22Rv1 (cell line): ENCODE data around the gene TSSK6.

Source experiments
- H3K27ac ChIP-seq: fragments of 450-650 bp; 2 replicates; pipeline ENCODE4 v1.5.1; 2017
- CTCF ChIP-seq: fragments of 450-650 bp; IDR thresholded peaks from 2 replicates; pipeline ENCODE4 v1.5.1; 2017; ENCODE audit warnings: mild to moderate bottlenecking
- ZFX ChIP-seq: fragments of 450-650 bp; IDR thresholded peaks from 2 replicates; pipeline ENCODE4 v1.6.1; 2017; ENCODE audit warnings: antibody characterized with exemption, borderline replicate concordance

TSSK6 gene

DNA sequence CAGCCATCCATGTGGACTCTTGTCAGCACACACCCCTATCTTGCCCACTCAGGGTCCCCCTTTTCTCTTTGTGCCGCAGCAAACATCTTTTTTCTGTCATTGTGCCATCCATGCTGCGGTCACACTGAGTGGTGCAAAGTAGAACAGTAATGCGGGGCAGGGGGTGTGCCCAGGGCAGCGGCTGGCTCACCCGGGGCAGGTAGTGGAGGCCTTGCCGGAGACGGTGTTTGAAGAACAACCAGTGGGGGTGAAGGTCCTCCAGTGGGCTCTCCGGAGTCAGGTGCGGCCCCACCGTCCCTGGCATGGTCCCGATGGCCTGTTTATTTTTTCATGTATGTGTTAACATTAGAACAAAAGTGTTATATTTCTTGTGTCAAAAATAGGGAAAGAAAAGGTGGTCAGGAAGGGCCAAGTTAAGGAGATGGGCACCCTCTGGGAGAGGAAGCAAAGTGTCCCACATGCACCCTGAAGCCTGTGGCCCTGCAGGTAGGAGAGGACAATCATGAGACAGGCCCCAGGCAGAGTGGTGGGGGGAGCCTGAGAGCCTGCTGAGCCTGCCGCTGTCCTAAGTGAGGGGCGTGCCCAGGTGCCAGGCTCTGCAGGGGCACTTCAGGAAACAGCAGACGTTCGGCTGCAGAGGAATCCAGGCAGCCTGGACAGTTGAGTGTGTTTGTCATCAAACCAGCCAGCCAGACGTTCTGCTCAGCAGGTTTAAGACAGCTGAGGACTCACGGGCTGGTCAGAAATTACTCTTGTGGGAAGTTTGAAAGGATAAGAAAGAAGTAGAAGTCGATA, 12.3 kb downstream of the TSSK6 start:
- no peak overlapping the region for H3K27ac ChIP-seq
- TF ChIP-seq ZFX (no peak), CTCF (no peak)

GRCh38 chr19:19502281-19502680, 13.1 kb downstream of the TSSK6 start:
- TF ChIP-seq CTCF: no peak
- no peak for TF ChIP-seq ZFX
- no peak overlapping the region for H3K27ac ChIP-seq

GRCh38 chr19:19501798-19502197, 13.6 kb downstream of the TSSK6 start:
- no peak overlapping the region for H3K27ac ChIP-seq
- TF ChIP-seq ZFX (no peak), CTCF (no peak)

- H3K27ac ChIP-seq: no peak overlapping the region
- no peak for TF ChIP-seq ZFX
- no peak for TF ChIP-seq CTCF
These were observed 14.2 kb downstream of the TSSK6 start for GRCh38 chr19:19500975-19501644.

- H3K27ac ChIP-seq: no peak overlapping the region
These were observed 15.9 kb downstream of the TSSK6 start for GRCh38 chr19:19499272-19499995.

GRCh38 chr19:19498255-19498991, 16.9 kb downstream of the TSSK6 start:
- H3K27ac ChIP-seq: no peak overlapping the region
- TF ChIP-seq ZFX (no peak), CTCF (no peak)

More at GRCh38 chr19:19499272-19499995, 15.9 kb downstream of the TSSK6 start:
- TF ChIP-seq CTCF: no peak
- no peak for TF ChIP-seq ZFX
